AG08396 (cell line): ENCODE measurements around the gene JOSD2.
"Not testable (repeated sequence)": the region's sequence is repeated elsewhere in the genome, so short reads cannot be mapped to it uniquely, and the experiment has no call there.

Experiments
- DNase-seq: peaks from one replicate; pipeline ENCODE4 v3.0.0; 2012; ENCODE audit warnings: low spot score, mixed read lengths

Gene JOSD2

GRCh38 chr19:50476907-50477238, 34.1 kb downstream of the JOSD2 start:
- DNase-seq: no peak

- DNase-seq: peak; percentile 100
These were observed 34.6 kb downstream of the JOSD2 start, which contains the start of the genes EMC10 and GARIN5A for GRCh38 chr19:50476224-50476906. Gene EMC10 (plus strand): TSS chr19:50476507. CDS start chr19:50476545, 38 bp downstream. Gene GARIN5A (minus strand): TSS chr19:50476848. CDS start chr19:50476388, 460 bp downstream.

GRCh38 chr19:50475736-50476223, 35.2 kb downstream of the JOSD2 start:
- no peak for DNase-seq

- no peak for DNase-seq
These were observed 35.9 kb downstream of the JOSD2 start for GRCh38 chr19:50475101-50475568.

- not testable (repeated sequence) for DNase-seq
These were observed 37.7 kb downstream of the JOSD2 start for GRCh38 chr19:50473336-50473735.

GRCh38 chr19:50468818-50469217, 42.2 kb downstream of the JOSD2 start:
- DNase-seq: no peak

GRCh38 chr19:50467566-50467965, 43.4 kb downstream of the JOSD2 start:
- no peak for DNase-seq

GRCh38 chr19:50466706-50467039, 44.3 kb downstream of the JOSD2 start:
- DNase-seq: no peak

- no peak for DNase-seq
These were observed 44.8 kb downstream of the JOSD2 start for GRCh38 chr19:50465986-50466705.

GRCh38 chr19:50465000-50465399, 46.0 kb downstream of the JOSD2 start:
- no peak for DNase-seq

GRCh38 chr19:50464348-50464747, 46.6 kb downstream of the JOSD2 start:
- DNase-seq: no peak

GRCh38 chr19:50462970-50463369, 48.0 kb downstream of the JOSD2 start:
- DNase-seq: no peak

- DNase-seq: peak; percentile 91
These were observed 49.7 kb downstream of the JOSD2 start for GRCh38 chr19:50461066-50461875.

- peak; percentile 73 for DNase-seq
These were observed 50.7 kb downstream of the JOSD2 start for GRCh38 chr19:50460161-50460765.

- no peak for DNase-seq
These were observed 51.4 kb downstream of the JOSD2 start for GRCh38 chr19:50459638-50460037.

GRCh38 chr19:50459067-50459456, 51.9 kb downstream of the JOSD2 start:
- no peak for DNase-seq

- DNase-seq: peak; percentile 48
These were observed 52.5 kb downstream of the JOSD2 start for GRCh38 chr19:50458396-50459066.

- DNase-seq: no peak
These were observed 53.7 kb downstream of the JOSD2 start for GRCh38 chr19:50457300-50457699.
